HUES6 (cell line): ENCODE measurements around the gene RNPEP.
"Not testable (repeated sequence)": the region's sequence is repeated elsewhere in the genome, so short reads cannot be mapped to it uniquely, and the experiment has no call there.

Experiments
- H3K27ac ChIP-seq: 2 replicates; pipeline ENCODE4 v1.7.0; 2013; ENCODE audit warnings: low read depth, mild to moderate bottlenecking, low read length, inconsistent platforms
- H3K27me3 ChIP-seq: 2 replicates; pipeline ENCODE4 v1.6.1; 2013; ENCODE audit warnings: low read length; ENCODE audit not compliant: control insufficient read depth, insufficient read depth
- H3K36me3 ChIP-seq: 2 replicates; pipeline ENCODE4 v1.6.1; 2013; ENCODE audit warnings: low read length; ENCODE audit not compliant: control insufficient read depth, insufficient read depth
- H3K4me1 ChIP-seq: 2 replicates; pipeline ENCODE4 v1.6.1; 2013; ENCODE audit warnings: low read length; ENCODE audit not compliant: control insufficient read depth, insufficient read depth
- H3K4me3 ChIP-seq: 2 replicates; pipeline ENCODE4 v1.5.1; 2013; ENCODE audit warnings: low read depth, low read length
- H3K9ac ChIP-seq: one replicate; pipeline ENCODE4 v1.6.1; 2013; ENCODE audit warnings: mild to moderate bottlenecking, low read length
- H3K9me3 ChIP-seq: 2 replicates; pipeline ENCODE4 v1.6.1; 2013; ENCODE audit warnings: low read depth, low read length; ENCODE audit not compliant: control insufficient read depth, insufficient read depth

The RNPEP gene

DNA sequence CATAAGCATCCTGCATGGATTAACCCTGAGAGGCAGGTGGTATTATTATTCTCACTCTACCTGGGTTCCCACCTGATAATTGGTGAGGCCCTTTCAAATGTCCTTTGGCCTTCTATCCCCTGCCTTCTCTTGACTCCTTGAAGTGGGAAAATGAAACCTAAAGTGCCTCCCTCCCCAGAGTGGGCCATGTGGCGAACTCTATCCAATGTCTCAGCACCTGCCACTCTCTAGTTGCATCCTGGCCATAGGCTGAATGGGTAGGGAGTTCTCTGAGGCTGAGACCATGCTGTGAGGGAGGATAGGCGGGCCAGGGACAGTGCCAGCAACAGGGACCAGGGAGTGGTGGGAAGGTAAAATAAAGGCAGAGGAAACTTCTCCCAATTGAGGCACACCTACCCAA lies 63.3 kb downstream of the RNPEP start:
- Histone ChIP-seq H3K4me3 (no peak overlapping the region), H3K36me3 (no peaks in the 10 kb centered on the region), H3K27me3 (no peaks in the 10 kb centered on the region), H3K9ac (no peak overlapping the region), H3K4me1 (no peaks in the 10 kb centered on the region), H3K27ac (no peak overlapping the region), H3K9me3 (no peaks in the 10 kb centered on the region)

DNA sequence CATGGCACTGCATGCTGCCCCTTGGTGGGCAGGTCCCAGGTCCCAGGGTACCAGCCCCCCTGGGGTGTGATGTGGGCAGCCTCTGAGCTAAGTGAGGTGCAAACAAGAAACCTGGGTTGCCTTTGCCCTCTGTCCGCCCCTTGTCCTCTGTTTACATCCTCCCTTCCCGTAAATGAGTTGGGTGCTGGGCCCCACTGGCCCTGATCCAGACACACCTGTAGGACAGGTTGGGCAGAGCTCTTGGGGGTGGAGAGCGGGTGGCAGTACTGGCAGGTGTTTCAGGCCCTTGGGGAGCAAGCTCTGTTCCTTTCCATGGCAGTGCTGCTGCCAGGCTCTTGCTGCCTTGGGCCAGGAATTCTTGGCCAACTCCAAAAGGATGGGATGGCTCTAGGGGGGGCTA lies 63.8 kb downstream of the RNPEP start:
- no peaks in the 10 kb centered on the region for H3K27me3 ChIP-seq
- no peaks in the 10 kb centered on the region for H3K9me3 ChIP-seq
- no peaks in the 10 kb centered on the region for H3K36me3 ChIP-seq
- H3K9ac ChIP-seq = no peak overlapping the region
- no peak overlapping the region for H3K4me3 ChIP-seq
- no peak overlapping the region for H3K27ac ChIP-seq
- H3K4me1 ChIP-seq = no peaks in the 10 kb centered on the region

DNA sequence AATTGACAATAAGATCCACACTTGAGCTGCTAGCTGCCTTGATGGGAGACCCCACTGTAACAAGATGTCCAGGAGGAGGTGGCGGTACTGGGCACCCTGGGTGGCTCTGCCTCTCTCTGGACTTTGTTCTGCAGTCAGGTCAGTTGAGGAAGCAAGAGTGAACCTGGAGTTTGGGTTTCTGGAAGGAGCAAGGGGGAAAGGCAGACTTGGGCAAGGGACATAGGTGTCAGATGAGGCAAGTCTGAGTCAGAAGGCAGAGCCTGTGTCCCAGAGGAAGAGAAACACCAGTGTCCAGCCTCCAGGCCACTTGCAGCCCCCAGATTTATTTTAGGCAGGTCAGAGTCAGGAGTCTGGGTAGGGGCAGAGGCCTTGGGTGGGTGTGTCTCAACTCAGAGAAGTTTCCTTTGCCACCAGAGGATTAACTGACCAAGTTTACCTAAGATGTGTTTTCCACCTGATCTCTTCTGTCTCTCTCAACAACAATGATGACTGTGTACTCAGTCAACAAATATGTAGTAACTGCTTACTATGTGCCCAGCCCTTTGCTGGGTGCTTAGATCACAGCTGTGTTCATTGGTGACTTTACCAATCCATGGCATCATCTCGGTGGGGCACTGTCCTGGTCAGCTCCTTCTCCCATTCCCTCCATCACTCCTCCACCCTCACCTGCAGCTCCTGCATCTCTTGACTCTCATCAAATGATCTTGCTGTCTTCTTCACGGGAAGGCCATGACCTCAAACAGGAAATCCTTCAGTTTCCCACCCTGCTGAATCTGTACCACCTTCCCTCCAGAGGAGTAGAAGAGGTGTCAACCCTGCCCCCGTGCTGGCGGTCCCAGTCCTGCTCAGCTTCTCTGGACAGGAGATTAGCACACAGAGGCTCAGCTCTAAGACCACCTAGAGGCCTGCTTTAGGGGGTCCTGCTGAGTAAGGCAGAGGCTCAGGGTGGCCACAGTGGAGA lies 64.6 kb downstream of the RNPEP start:
- no peaks in the 10 kb centered on the region for H3K27me3 ChIP-seq
- no peaks in the 10 kb centered on the region for H3K4me1 ChIP-seq
- H3K27ac ChIP-seq = no peak overlapping the region
- H3K36me3 ChIP-seq = no peaks in the 10 kb centered on the region
- no peak overlapping the region for H3K4me3 ChIP-seq
- H3K9ac ChIP-seq = no peak overlapping the region
- no peaks in the 10 kb centered on the region for H3K9me3 ChIP-seq

DNA sequence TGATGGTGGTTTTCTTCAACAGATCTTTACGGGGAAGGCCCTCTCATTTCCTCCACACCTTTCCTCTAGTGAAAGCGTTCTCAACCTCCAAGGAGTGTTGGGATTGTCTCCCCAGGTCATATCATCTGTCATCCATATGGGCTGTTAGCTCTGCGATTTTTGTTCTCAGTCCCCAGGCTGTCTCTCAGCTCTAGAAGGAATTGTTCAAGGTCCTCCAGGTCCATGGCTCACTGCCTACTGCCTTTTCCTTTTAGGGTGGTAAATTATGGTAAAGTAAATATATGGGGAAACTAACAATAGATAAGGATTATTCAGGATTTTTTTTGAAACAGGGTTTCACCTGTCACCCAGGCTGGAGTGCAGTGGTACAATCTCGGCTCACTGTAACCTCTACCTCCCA lies 65.5 kb downstream of the RNPEP start:
- Histone ChIP-seq H3K9ac (no peak overlapping the region), H3K27ac (no peak overlapping the region), H3K4me1 (no peaks in the 10 kb centered on the region), H3K9me3 (no peaks in the 10 kb centered on the region), H3K27me3 (no peaks in the 10 kb centered on the region), H3K4me3 (no peak overlapping the region), H3K36me3 (no peaks in the 10 kb centered on the region)

DNA sequence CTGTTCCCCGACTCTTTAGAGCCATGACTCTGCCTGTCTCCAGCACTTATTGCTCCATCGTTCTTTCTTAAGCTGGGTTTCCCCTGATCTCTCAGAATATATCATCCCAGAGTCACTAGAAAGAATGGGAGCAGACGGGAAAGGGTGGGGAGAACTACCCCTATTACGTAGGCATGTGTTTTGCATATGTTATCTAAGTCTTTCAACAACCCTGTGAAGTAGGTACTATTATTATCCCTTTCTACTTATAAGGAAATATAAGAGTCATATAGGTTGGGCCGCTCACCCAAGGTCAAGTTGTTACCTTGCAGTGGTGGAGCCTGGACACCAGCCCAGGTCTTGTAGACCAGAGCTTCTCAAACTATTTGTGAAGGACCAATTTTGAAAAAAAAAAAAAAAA lies 66.7 kb downstream of the RNPEP start:
- no peaks in the 10 kb centered on the region for H3K27me3 ChIP-seq
- no peak overlapping the region for H3K9ac ChIP-seq
- H3K9me3 ChIP-seq = no peaks in the 10 kb centered on the region
- H3K27ac ChIP-seq = no peak overlapping the region
- H3K4me1 ChIP-seq = no peaks in the 10 kb centered on the region
- H3K4me3 ChIP-seq = no peak overlapping the region
- H3K36me3 ChIP-seq = no peaks in the 10 kb centered on the region

DNA sequence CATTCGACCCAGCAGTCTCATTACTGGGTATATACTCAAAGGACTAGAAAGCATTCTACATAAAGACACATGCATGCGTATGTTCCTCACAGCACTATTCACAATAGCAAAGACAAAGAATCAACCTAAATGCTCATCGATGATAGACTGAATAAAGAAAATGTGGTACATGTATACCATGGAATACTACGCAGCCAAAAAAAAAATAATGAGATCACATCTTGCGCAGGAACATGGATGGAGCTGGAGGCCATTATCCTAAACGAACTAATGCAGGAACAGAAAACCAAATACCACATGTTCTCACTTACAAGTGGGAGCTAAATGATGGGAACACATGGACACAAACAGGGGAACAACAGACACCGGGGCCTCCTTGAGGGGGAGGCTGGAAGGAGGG lies 71.6 kb downstream of the RNPEP start:
- H3K4me3 ChIP-seq = no peak overlapping the region
- no peaks in the 10 kb centered on the region for H3K36me3 ChIP-seq
- H3K9me3 ChIP-seq = no peaks in the 10 kb centered on the region
- no peak overlapping the region for H3K9ac ChIP-seq
- H3K27ac ChIP-seq = no peak overlapping the region
- no peaks in the 10 kb centered on the region for H3K27me3 ChIP-seq
- peaks cover 7% of the 10 kb centered on the region; the same call in 1 of the 2 replicates for H3K4me1 ChIP-seq

DNA sequence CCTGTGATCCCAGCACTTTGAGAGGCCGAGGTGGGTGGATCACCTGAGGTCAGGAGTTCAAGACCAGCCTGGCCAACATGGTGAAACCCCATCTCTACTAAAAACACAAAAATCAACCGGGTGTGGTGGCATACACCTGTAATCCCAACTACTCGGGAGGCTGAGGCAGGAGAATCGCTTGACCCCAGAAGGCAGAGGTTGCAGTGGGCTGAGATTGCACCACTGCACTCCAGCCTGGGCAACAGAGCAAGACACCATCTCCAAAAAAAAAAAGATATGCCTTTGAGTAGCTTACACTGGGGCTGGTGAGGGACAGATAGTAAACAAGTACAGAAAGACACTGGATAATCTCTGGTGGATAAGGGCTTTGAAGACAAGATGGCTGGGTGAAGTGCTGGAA lies 72.2 kb downstream of the RNPEP start:
- H3K27ac ChIP-seq, H3K4me1 ChIP-seq, H3K27me3 ChIP-seq, H3K9ac ChIP-seq, H3K4me3 ChIP-seq, H3K36me3 ChIP-seq, H3K9me3 ChIP-seq: not testable (repeated sequence)
